ENCODE measurements around the gene RGS1.

DNA sequence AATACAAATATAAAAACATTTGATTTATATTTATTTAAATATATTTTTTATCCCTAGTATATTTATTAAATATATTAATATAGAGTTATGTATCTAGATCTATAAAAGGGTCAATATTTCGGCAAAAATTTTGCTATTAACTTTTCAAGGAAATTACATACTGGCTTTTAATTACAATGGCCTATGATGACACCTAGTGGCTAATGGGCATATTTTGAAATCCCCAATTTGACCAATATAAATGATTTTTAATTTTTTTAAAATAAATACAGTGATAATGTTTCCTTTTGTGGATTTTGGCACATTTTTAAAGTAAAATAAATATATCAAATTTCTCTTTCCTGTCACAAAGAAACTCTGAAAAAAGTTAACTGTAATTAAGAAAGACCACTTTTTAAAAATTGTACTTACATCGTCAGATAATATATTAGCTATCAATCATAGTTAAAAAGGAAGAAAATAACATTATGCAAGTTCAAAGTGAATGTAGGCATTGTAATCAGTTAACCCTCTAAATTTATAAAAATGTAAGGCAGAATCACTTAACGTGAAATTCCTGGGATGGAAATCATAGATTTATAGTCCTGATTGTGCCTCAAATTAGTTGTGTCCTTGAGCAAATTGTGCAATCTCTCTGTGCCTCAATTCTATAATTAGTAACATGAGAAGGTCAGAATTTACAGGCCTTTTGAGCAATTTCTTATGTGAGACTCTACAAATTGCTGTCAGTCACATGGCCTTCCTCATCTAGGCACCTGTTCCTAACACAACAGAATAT is 34.7 kb downstream of the RGS1 start:
- TF ChIP-seq, protein P1, sequence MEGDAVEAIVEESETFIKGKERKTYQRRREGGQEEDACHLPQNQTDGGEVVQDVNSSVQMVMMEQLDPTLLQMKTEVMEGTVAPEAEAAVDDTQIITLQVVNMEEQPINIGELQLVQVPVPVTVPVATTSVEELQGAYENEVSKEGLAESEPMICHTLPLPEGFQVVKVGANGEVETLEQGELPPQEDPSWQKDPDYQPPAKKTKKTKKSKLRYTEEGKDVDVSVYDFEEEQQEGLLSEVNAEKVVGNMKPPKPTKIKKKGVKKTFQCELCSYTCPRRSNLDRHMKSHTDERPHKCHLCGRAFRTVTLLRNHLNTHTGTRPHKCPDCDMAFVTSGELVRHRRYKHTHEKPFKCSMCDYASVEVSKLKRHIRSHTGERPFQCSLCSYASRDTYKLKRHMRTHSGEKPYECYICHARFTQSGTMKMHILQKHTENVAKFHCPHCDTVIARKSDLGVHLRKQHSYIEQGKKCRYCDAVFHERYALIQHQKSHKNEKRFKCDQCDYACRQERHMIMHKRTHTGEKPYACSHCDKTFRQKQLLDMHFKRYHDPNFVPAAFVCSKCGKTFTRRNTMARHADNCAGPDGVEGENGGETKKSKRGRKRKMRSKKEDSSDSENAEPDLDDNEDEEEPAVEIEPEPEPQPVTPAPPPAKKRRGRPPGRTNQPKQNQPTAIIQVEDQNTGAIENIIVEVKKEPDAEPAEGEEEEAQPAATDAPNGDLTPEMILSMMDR (conservative IDR thresholded peaks at IDR 0.05), result peak; percentile 82
- TF ChIP-seq ZFX (IDR thresholded peaks at IDR 0.05), result no peak

All from C4-2B (cell line).